ENCODE results near the gene PA2G4.

GRCh38 chr12:56143870-56144269, 39.5 kb downstream of the PA2G4 start:
- no peak for TF ChIP-seq CTCF (IDR thresholded peaks at IDR 0.05)
- TF ChIP-seq POLR2AphosphoS5 (IDR thresholded peaks at IDR 0.05) = peak in 2 of 3 donors; percentile 22 to 24

All from transverse colon (tissue), 4 donors.